ENCODE results near the gene TNS3.

Gene TNS3

DNA sequence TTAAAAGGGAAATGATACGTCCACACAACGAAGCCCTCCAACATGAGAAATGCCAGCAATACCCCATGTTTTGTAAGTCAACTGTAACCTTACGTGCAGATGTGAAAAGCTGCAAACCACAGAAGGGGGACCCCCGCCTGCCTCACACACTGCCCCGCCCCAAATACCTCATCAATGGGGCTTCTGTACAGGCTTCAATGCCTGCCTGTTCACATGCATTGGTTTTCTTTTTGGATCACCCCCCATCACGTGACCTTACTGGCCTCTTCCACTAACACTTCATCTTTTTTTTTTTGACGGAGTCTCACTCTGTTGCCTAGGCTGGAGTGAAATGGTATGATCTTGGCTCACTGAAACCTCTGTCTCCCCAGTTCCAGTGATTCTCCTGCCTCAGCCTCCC, 224.0 kb downstream of the TNS3 start:
- H3K4me3 ChIP-seq (ENCODE audit: low read depth, low read length): no peak overlapping the region
- TF ChIP-seq, protein P1, sequence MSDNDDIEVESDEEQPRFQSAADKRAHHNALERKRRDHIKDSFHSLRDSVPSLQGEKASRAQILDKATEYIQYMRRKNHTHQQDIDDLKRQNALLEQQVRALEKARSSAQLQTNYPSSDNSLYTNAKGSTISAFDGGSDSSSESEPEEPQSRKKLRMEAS (IDR thresholded peaks at IDR 0.05; ENCODE audit: low read depth, low read length): no peak
- TF ChIP-seq, protein P2, sequence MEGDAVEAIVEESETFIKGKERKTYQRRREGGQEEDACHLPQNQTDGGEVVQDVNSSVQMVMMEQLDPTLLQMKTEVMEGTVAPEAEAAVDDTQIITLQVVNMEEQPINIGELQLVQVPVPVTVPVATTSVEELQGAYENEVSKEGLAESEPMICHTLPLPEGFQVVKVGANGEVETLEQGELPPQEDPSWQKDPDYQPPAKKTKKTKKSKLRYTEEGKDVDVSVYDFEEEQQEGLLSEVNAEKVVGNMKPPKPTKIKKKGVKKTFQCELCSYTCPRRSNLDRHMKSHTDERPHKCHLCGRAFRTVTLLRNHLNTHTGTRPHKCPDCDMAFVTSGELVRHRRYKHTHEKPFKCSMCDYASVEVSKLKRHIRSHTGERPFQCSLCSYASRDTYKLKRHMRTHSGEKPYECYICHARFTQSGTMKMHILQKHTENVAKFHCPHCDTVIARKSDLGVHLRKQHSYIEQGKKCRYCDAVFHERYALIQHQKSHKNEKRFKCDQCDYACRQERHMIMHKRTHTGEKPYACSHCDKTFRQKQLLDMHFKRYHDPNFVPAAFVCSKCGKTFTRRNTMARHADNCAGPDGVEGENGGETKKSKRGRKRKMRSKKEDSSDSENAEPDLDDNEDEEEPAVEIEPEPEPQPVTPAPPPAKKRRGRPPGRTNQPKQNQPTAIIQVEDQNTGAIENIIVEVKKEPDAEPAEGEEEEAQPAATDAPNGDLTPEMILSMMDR (IDR thresholded peaks at IDR 0.05; ENCODE audit: low read depth, low read length): no peak
- TF ChIP-seq POLR2A (IDR thresholded peaks at IDR 0.05; ENCODE audit: extremely low read depth, insufficient read length) (no peak), MYC (IDR thresholded peaks at IDR 0.05; ENCODE audit: low read depth, low read length) (no peak)
- DNase-seq (ENCODE audit: low read depth): no peak

DNA sequence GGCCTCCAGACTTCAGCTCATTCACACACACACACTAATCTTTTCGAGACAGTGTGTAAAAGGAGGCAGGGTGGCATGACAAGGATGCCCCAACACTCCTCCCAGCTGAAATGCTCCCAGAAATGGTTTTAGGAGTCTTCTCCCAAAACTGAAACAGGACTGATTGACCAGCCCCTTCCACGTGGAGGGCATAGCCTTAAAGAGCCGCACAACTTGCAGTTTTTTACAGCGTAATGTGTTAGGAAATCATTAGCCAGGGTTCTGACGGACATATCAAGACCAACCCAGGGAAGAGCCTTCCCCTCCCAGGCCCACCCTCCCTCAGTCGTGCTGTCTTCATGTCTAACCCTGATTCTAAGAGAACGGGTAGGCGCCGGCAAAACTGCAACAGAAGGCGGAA, 224.6 kb downstream of the TNS3 start:
- TF ChIP-seq, protein P1 (IDR thresholded peaks at IDR 0.05; ENCODE audit: low read depth, low read length): no peak
- no peak for TF ChIP-seq MYC (IDR thresholded peaks at IDR 0.05; ENCODE audit: low read depth, low read length)
- TF ChIP-seq, protein P2 (IDR thresholded peaks at IDR 0.05; ENCODE audit: low read depth, low read length): no peak
- no peak for TF ChIP-seq POLR2A (IDR thresholded peaks at IDR 0.05; ENCODE audit: extremely low read depth, insufficient read length)
- DNase-seq (ENCODE audit: low read depth): no peak
- H3K4me3 ChIP-seq (ENCODE audit: low read depth, low read length): no peak overlapping the region

DNA sequence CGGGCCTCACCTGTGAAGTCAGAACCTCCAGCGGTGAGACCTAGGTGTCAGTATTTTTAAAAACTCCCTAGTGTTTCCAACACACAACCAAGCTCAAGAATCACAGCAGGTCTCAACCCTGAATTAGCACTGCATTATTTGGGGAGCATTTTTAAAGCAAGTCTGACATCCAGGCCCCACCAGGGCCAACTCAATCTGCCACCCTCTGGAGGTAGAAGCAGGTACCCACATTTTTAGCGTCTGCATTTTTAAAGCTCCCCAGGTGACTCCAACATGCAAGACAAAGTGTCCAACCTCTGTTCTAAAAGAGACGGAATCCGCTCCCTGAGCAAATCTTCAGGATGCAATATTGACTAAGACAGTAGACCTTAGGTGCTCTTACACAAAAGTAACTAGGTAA, 225.7 kb downstream of the TNS3 start:
- DNase-seq (ENCODE audit: low read depth): no peak
- H3K4me3 ChIP-seq (ENCODE audit: low read depth, low read length): no peak overlapping the region
- no peak for TF ChIP-seq MYC (IDR thresholded peaks at IDR 0.05; ENCODE audit: low read depth, low read length)
- TF ChIP-seq, protein P2 (IDR thresholded peaks at IDR 0.05; ENCODE audit: low read depth, low read length): no peak
- TF ChIP-seq, protein P1 (IDR thresholded peaks at IDR 0.05; ENCODE audit: low read depth, low read length): no peak
- no peak for TF ChIP-seq POLR2A (IDR thresholded peaks at IDR 0.05; ENCODE audit: extremely low read depth, insufficient read length)

DNA sequence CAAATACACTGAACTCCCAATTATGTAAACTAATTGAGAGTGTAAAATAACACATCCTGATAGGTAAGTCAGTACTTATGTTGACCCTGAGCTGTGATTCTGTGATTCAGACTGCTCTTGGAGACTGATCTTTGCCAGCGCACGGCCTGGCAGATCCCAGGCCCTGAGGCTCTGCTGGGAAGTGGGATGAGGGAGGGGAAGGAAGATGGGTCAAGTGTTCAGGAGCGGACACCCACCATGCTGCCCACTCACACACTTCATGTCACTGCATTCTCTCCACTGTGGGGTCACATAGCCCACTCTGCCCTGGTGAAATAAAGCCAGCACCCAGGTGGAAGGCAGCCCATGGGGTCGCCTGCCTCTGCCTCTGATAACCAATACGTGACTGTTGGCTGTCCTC, 226.2 kb downstream of the TNS3 start:
- DNase-seq (ENCODE audit: low read depth): no peak
- no peak overlapping the region for H3K4me3 ChIP-seq (ENCODE audit: low read depth, low read length)
- TF ChIP-seq, protein P2 (IDR thresholded peaks at IDR 0.05; ENCODE audit: low read depth, low read length): no peak
- TF ChIP-seq MYC (IDR thresholded peaks at IDR 0.05; ENCODE audit: low read depth, low read length) (no peak), POLR2A (IDR thresholded peaks at IDR 0.05; ENCODE audit: extremely low read depth, insufficient read length) (no peak)
- TF ChIP-seq, protein P1 (IDR thresholded peaks at IDR 0.05; ENCODE audit: low read depth, low read length): no peak

DNA sequence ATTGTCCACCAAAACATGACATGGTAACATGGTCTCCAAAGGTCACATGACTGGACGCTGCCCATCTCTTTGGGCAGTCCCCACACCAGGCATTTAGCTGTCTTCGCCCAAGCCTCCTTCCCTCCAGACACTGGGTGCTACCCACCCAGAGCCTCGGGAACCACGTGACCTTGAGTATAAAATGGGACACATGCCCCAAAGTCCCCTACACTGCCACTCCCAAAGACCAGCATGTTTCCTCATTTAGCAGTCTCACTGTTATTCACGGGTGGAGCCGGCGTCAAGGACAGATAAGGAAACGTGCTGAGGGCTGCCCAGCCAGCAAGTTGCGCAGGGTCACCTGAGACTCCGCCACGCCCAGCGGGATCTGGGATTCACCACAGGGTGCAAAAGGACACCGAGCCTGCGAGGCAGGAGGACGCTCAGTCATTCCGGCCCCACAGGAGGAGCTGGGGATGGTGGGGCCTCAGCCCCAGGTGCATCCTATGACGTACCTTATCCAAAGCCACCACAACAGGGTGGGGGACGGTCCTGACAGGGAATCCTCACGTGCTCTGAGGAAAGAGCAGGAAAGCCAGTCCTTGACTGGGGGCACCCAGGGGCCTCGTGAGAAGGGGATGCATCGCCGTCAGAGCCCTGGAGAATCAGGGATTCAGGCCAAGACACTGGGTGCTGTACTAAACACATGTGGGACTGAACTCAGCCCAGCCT, 226.9 kb downstream of the TNS3 start:
- H3K4me3 ChIP-seq (ENCODE audit: low read depth, low read length): no peak overlapping the region
- DNase-seq (ENCODE audit: low read depth): no peak
- no peak for TF ChIP-seq POLR2A (IDR thresholded peaks at IDR 0.05; ENCODE audit: extremely low read depth, insufficient read length)

DNA sequence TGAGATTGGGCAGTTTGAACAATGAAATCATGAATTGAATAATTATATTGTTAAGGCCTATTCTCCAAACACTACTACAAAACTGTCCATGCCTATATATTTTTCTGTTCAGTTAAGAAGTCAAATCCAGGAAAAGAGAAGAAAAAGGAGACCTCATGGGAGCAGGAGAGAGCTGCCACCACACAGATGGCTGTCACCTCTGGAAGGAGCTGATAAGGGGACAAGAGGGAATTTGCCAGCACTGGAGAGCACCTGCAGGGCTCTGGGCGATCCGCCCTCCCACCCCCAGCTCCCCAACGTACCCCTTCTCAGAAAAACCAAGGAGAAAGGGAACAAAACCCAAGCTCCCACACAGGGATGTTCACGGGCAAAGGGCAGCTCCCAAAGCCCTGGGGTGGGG, 227.8 kb downstream of the TNS3 start:
- TF ChIP-seq, protein P2 (IDR thresholded peaks at IDR 0.05; ENCODE audit: low read depth, low read length): no peak
- no peak for TF ChIP-seq MYC (IDR thresholded peaks at IDR 0.05; ENCODE audit: low read depth, low read length)
- no peak for TF ChIP-seq POLR2A (IDR thresholded peaks at IDR 0.05; ENCODE audit: extremely low read depth, insufficient read length)
- TF ChIP-seq, protein P1 (IDR thresholded peaks at IDR 0.05; ENCODE audit: low read depth, low read length): no peak
- no peak for DNase-seq (ENCODE audit: low read depth)
- H3K4me3 ChIP-seq (ENCODE audit: low read depth, low read length): no peak overlapping the region
